ENCODE data around the gene ZNF358.

- no peak for TF ChIP-seq POLR2A (IDR thresholded peaks at IDR 0.05; ENCODE audit: low read depth, low read length)
- no peak for TF ChIP-seq POLR2AphosphoS5 (IDR thresholded peaks at IDR 0.05; ENCODE audit: low read depth, low read length)
Observed at GRCh38 chr19:7512400-7512851, 3.5 kb upstream of the ZNF358 start.

Data from GM12892 (cell line).